ENCODE data around the gene GUCA2B.

The GUCA2B gene
- 0 reads per million in 9 experiments for total RNA-seq

DNA sequence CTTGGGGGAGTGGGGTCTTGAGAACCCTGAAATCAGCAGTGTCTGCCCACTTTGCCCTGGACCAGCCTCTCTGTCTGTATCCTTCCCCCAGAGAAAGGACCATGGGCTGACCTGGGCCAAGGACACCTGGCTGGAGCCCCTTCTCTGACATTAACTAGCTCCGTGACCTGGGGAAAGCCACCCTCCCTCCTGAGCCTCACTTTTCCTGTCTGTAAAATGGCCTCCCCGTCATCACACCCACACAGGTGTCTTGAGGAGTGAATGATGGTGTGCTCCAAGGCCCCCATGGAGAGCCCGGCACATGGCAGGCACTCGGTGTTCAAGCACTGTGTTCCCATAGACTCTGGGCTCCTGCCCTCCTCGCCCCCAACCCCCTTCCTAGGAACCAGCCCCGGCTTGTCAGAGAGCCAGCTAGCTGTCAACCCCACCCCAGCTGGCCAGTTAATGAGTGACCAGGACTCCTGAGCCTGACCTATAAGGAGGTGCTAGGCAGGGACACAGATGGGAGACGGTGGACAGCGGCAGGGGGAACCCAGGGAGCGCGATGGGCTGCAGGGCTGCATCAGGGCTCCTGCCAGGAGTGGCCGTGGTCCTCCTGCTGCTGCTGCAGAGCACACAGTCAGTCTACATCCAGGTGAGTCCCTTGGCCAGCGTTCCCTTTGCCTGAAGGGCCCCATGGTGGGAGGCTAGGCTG lies at the start of gene GUCA2B:
TSS of gene GUCA2B (plus strand) at position 504 of the 694 bp plus-strand sequence. CDS start at position 545, 41 bp downstream.
- no peak within 1 kb of the TSS for H3K4me3 Mint-ChIP-seq
- no peak within 1 kb of the TSS for H3K27ac Mint-ChIP-seq
- no peak for ATAC-seq (replicated peaks)
- peaks cover 20 to 60% of the 10 kb centered on the region in 2 donors for H3K27me3 Mint-ChIP-seq
- H3K4me1 Mint-ChIP-seq (ENCODE audit: low read depth in 2 of 2), result peaks cover 4 to 5% of the 10 kb centered on the region in 2 donors
- DNase-seq, result no peak
- no peaks in the 10 kb centered on the region for H3K9me3 Mint-ChIP-seq
- no peaks in the 10 kb centered on the region for H3K36me3 Mint-ChIP-seq (ENCODE audit: insufficient read depth)

DNA sequence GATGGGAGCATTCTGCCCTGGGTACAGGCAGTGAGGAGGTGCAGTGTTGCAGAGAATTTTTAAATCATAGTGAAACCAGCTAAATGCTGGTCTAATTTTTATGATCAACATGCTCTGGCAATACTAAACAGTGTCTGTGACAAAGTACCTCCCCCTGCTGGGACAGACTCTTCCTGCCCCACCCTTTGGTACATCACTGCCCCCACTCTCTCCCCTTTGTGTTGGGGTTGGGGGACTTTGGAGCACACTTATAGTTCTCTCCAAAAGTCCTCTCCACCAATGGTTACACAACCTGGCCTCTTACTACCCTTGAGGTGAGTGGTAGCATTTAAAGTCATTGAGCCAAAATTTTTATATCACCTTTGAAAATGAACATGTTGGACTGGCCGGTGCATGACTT lies 48.2 kb upstream of the GUCA2B start:
- Mint-ChIP-seq H3K27ac (no peak overlapping the region), H3K36me3 (ENCODE audit: insufficient read depth) (no peaks in the 10 kb centered on the region), H3K4me3 (no peak overlapping the region), H3K9me3 (no peaks in the 10 kb centered on the region), H3K4me1 (ENCODE audit: low read depth in 2 of 2) (no peaks in the 10 kb centered on the region), H3K27me3 (peaks cover 5 to 34% of the 10 kb centered on the region in 2 donors)
- ATAC-seq (replicated peaks), result no peak
- no peak for DNase-seq

DNA sequence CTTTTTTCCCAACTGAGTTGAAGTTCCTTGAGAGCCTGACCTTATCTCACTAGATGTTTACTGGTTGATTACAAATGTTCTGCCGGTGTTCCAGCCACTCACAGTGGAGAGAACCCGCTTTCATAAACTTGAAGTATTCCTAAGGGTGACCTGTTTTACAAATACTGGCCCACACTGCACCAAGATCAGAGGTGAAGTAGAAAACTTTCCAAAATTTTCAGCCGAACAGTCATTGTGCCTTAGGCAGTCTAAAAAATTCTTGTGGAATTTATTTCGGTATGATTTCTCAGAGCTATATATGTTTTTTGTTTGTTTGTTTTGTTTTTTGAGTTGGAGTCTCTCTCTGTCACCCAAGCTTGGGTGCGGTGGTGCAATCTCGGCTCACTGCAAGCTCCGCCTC lies 44.9 kb upstream of the GUCA2B start:
- no peaks in the 10 kb centered on the region for H3K36me3 Mint-ChIP-seq (ENCODE audit: insufficient read depth)
- peaks cover 21 to 54% of the 10 kb centered on the region in 2 donors for H3K27me3 Mint-ChIP-seq
- no peaks in the 10 kb centered on the region for H3K4me1 Mint-ChIP-seq (ENCODE audit: low read depth in 2 of 2)
- H3K4me3 Mint-ChIP-seq, result no peak overlapping the region
- H3K9me3 Mint-ChIP-seq, result no peaks in the 10 kb centered on the region
- no peak overlapping the region for H3K27ac Mint-ChIP-seq
- DNase-seq (no peak), ATAC-seq (replicated peaks) (no peak)

DNA sequence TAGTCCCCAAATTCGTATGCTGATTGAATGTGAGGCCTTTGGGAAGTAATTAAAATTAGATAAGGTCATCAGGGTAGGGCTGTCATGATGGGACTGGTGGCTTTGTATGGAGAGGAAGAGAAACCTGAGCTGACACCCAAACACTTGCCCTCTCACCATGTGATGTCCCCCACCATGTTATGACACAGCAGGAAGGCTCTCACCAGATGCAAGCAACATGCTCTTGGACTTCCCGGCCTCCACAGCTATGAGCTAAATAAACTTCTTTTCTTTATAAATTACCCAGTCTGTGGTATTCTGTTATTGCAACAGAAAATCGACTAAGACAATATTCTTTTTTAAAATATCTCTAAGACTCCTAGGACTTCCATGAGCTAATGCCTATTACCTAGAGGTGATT lies 43.6 kb upstream of the GUCA2B start:
- Mint-ChIP-seq H3K27me3 (peaks cover 21 to 59% of the 10 kb centered on the region in 2 donors), H3K4me1 (ENCODE audit: low read depth in 2 of 2) (no peaks in the 10 kb centered on the region), H3K4me3 (no peak overlapping the region), H3K36me3 (ENCODE audit: insufficient read depth) (no peaks in the 10 kb centered on the region), H3K9me3 (no peaks in the 10 kb centered on the region), H3K27ac (no peak overlapping the region)
- ATAC-seq (replicated peaks) (no peak), DNase-seq (no peak)

DNA sequence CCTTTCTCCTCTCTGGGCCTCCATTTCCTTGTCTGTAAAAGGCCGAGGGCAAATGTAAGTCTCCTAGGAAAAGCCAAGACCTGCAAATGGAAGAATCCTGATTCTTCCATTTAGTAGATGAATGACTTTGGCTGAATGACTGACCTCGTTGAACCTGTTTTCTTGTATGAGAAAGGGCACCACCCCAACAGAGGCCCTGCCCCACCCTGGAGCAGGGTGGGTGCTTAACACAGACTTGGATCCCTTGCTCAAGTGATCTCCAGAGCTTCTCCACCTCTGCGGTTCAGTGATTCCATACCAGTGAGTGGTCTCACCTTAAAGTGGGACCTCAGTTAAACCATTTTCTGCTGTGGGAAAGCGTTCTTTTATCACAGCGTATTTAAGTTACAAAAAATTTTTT lies 39.0 kb upstream of the GUCA2B start:
- H3K27ac Mint-ChIP-seq, result no peak overlapping the region
- H3K9me3 Mint-ChIP-seq, result no peaks in the 10 kb centered on the region
- peaks cover 47 to 71% of the 10 kb centered on the region in 2 donors for H3K27me3 Mint-ChIP-seq
- no peak overlapping the region for H3K4me3 Mint-ChIP-seq
- H3K36me3 Mint-ChIP-seq (ENCODE audit: insufficient read depth), result no peaks in the 10 kb centered on the region
- H3K4me1 Mint-ChIP-seq (ENCODE audit: low read depth in 2 of 2), result no peaks in the 10 kb centered on the region
- DNase-seq, result no peak
- no peak for ATAC-seq (replicated peaks)

DNA sequence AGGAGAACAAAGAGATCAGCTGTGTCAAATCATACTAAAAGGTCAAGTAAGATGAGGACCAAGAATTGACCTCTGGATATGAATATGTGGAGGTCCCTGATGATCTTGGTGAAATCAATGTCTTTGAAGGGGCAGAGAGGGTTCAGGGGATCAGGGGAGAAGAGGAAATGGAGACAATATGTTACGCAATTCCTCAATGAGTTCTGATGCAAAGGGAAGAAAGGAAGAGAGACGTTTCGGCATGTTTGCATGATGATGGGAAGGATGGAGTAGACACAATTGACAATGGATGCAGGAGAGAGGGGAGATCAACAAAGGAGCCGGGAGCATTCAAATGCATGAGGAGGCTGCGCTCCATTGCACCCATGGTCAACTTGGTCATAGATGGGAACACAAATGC lies 36.0 kb upstream of the GUCA2B start:
- no peak overlapping the region for H3K27ac Mint-ChIP-seq
- no peak for ATAC-seq (replicated peaks)
- DNase-seq, result no peak

DNA sequence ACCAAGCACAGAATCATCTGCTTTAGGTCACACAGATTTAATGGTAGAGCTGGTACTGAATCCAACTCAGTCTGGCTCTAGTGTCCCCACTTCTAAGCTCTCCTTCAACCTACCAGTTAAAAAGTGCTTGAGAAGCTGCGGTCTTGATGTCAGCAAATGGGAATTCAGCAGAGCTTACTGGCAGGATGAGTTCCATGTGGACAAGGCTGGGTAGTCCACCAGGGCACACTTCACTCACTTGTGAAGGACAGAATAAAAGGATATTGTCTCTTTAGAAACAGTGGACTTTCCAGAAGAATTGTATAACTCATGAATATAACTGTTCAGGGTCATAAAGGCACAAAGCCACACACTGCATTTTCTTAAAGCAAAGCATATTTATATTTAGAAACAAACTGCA lies 35.1 kb upstream of the GUCA2B start:
- Mint-ChIP-seq H3K4me3 (no peak overlapping the region), H3K9me3 (no peaks in the 10 kb centered on the region), H3K36me3 (ENCODE audit: insufficient read depth) (no peaks in the 10 kb centered on the region), H3K27ac (no peak overlapping the region), H3K27me3 (peaks cover 26 to 36% of the 10 kb centered on the region in 2 donors), H3K4me1 (ENCODE audit: low read depth in 2 of 2) (no peaks in the 10 kb centered on the region)
- DNase-seq (no peak), ATAC-seq (replicated peaks) (no peak)

More for the DNA sequence above, 36.0 kb upstream of the GUCA2B start:
- H3K4me3 Mint-ChIP-seq, result no peak overlapping the region
- no peaks in the 10 kb centered on the region for H3K9me3 Mint-ChIP-seq
- no peaks in the 10 kb centered on the region for H3K4me1 Mint-ChIP-seq (ENCODE audit: low read depth in 2 of 2)
- peaks cover 33 to 45% of the 10 kb centered on the region in 2 donors for H3K27me3 Mint-ChIP-seq
- no peaks in the 10 kb centered on the region for H3K36me3 Mint-ChIP-seq (ENCODE audit: insufficient read depth)

DNA sequence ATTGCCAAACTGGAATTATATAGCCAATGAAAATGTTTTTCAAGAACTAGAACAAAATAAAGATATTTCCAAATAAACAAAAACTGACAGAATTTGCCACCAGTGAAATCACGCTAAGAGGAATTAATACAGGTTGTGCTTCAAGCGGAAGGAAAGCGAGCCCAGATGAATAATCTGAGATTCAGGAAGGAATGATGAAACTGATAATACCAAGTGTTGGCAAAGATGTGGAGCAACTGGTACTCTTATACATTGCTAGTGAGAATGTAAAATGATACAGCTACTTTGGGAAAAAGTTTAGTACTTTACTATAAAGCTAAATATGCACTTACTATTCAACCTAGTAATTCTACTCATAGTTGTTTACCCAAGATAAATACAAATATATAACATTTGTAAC lies 30.8 kb upstream of the GUCA2B start:
- H3K9me3 Mint-ChIP-seq, result no peaks in the 10 kb centered on the region
- H3K27me3 Mint-ChIP-seq, result peaks cover 2 to 10% of the 10 kb centered on the region in 2 donors
- DNase-seq (no peak), ATAC-seq (replicated peaks) (no peak)
- H3K4me1 Mint-ChIP-seq (ENCODE audit: low read depth in 2 of 2), result no peaks in the 10 kb centered on the region
- no peak overlapping the region for H3K4me3 Mint-ChIP-seq
- no peak overlapping the region for H3K27ac Mint-ChIP-seq
- no peaks in the 10 kb centered on the region for H3K36me3 Mint-ChIP-seq (ENCODE audit: insufficient read depth)

DNA sequence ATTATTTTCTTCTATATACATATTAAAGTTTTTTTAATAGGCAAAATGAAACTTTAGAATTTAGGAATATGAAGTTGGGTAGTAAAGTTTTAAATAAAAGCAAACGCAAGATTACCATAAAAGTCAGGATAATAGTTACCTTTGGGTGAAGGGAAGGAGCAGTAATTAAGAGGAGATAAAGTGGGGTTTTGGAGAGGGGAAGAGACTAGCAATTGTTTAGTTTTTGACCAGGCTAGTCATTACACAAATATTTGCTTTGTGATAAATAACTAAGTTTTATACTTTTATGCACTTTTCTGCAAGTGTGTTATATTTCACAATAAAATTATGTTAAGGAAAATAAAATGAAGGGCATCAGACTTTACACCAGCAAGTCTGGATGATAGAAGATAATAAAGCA lies 27.7 kb upstream of the GUCA2B start:
- no peak overlapping the region for H3K27ac Mint-ChIP-seq

DNA sequence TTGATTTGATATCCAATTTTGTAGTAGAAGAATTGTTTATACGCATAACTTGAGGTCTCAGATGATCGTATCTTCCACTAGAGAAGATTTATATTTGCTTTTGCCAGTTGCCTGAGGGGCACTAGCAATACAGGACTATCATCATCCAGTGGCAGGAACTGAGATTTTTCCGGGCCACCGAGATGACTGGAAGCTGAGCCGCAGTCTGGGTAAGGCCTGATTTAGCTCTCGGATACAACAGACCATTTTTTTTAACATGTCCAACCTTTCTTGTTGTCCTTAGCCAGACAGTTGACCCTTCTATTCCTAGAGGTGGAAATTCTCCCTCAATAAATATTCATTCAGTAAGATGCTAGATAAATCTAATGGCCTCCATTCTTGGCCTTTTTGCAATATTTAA lies 25.4 kb upstream of the GUCA2B start:
- Mint-ChIP-seq H3K27me3 (peaks cover 15 to 27% of the 10 kb centered on the region in 2 donors), H3K27ac (no peak overlapping the region), H3K36me3 (ENCODE audit: insufficient read depth) (no peaks in the 10 kb centered on the region), H3K4me3 (no peak overlapping the region), H3K9me3 (no peaks in the 10 kb centered on the region), H3K4me1 (ENCODE audit: low read depth in 2 of 2) (no peaks in the 10 kb centered on the region)
- DNase-seq (no peak), ATAC-seq (replicated peaks) (no peak)

More for the DNA sequence above, 27.7 kb upstream of the GUCA2B start:
- H3K4me1 Mint-ChIP-seq (ENCODE audit: low read depth in 2 of 2), result no peaks in the 10 kb centered on the region
- DNase-seq, result no peak
- no peak for ATAC-seq (replicated peaks)
- H3K9me3 Mint-ChIP-seq, result no peaks in the 10 kb centered on the region
- peaks cover 15 to 27% of the 10 kb centered on the region in 2 donors for H3K27me3 Mint-ChIP-seq
- H3K4me3 Mint-ChIP-seq, result no peak overlapping the region
- no peaks in the 10 kb centered on the region for H3K36me3 Mint-ChIP-seq (ENCODE audit: insufficient read depth)

DNA sequence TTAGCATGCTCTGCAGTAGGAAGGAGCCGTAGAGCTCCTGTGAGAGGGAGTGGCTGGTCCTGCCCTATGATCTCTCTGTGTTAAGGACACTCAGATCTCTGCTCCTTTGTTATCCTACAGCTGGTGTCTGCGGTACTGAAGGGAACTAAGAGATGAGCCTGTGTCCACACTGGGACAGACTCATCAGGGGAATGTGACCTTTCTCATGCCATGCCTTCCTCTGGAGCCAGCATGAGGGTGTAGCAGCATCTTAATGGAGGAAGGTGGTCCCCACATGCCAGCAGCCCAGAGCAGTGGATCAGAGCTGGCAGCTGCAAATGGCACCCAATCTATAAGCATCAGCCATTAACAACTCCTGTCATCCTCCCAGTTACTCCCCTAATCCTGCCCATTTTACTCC lies 24.7 kb upstream of the GUCA2B start:
- Mint-ChIP-seq H3K4me3 (no peak overlapping the region), H3K4me1 (ENCODE audit: low read depth in 2 of 2) (no peaks in the 10 kb centered on the region)
- ATAC-seq (replicated peaks), result no peak

DNA sequence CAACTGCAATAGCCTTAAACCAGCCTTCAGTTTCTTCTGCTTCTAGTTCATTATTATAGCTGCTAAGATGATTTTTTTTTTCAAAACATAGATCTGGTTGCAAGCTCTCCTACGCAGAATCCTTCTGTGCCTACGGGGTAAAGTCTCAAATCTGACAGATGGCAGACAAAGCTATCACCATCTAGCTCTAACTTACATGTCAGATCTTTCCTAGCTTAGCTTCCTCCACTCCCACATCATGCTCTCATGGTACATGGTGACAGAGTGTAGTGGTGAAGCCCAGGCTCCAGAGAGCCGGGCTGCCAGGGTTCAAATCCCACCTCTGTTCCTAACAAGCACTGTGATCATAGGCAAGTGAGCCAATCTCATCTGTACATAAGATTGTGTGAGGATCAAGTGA lies 24.2 kb upstream of the GUCA2B start:
- H3K4me1 Mint-ChIP-seq (ENCODE audit: low read depth in 2 of 2), result no peaks in the 10 kb centered on the region
- H3K9me3 Mint-ChIP-seq, result no peaks in the 10 kb centered on the region
- H3K27me3 Mint-ChIP-seq, result peaks cover 15 to 27% of the 10 kb centered on the region in 2 donors
- no peaks in the 10 kb centered on the region for H3K36me3 Mint-ChIP-seq (ENCODE audit: insufficient read depth)
- no peak for DNase-seq
- no peak overlapping the region for H3K4me3 Mint-ChIP-seq
- H3K27ac Mint-ChIP-seq, result no peak overlapping the region
- ATAC-seq (replicated peaks), result no peak

More for the DNA sequence above, 24.7 kb upstream of the GUCA2B start:
- no peaks in the 10 kb centered on the region for H3K36me3 Mint-ChIP-seq (ENCODE audit: insufficient read depth)
- no peak overlapping the region for H3K27ac Mint-ChIP-seq
- DNase-seq, result no peak
- no peaks in the 10 kb centered on the region for H3K9me3 Mint-ChIP-seq
- peaks cover 15 to 27% of the 10 kb centered on the region in 2 donors for H3K27me3 Mint-ChIP-seq

DNA sequence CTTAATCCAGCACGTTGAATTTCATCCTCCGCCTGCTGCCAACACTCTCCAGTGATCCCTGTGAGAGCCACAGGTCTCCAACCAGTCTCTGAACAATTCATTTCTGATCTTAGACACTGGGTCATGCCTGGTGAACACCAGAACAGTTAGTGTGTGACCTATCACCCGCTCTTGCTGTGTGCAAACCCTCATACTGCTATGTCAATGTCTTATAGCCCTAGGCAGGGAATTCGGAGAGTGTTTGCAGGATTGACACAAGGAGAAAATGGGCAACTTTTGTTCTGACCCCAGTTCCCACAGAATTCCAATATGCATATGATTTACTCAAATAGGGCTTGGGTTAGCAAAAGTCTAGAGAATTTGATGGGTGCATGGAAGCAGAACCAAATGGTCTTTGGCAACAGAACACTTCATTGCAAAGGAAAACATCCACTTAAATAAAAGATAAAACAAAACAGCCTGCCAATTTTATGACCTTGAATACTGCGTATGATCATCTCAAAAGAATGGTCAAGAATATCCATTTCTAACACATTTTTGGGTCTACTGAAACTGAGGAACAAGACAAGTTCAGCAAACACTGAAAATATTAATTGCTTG lies 23.0 kb upstream of the GUCA2B start:
- peaks cover 15 to 27% of the 10 kb centered on the region in 2 donors for H3K27me3 Mint-ChIP-seq
- no peaks in the 10 kb centered on the region for H3K9me3 Mint-ChIP-seq
- ATAC-seq (replicated peaks) (no peak), DNase-seq (no peak)
- H3K36me3 Mint-ChIP-seq (ENCODE audit: insufficient read depth), result no peaks in the 10 kb centered on the region
- no peaks in the 10 kb centered on the region for H3K4me1 Mint-ChIP-seq (ENCODE audit: low read depth in 2 of 2)
- H3K27ac Mint-ChIP-seq, result no peak overlapping the region
- no peak overlapping the region for H3K4me3 Mint-ChIP-seq

DNA sequence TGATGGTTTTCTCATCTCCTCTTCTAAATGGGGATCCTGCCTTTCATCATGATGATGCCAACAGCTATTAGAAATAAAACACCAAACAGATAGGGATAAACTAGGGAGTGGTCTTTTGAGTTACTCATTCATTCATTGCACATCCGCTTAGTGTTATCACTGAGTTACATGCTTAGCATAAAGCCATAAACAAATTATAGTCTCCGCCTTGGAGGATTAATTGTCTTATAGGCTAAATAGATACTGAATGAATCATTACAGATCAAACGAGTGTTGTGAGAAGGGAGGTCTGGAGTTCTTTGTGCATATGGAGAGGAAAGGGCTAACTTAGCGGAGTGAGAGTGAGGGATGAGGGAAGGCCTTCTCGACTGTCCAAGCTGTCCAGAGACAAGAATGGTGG lies 19.8 kb upstream of the GUCA2B start:
- Mint-ChIP-seq H3K27ac (no peak overlapping the region), H3K4me1 (ENCODE audit: low read depth in 2 of 2) (no peaks in the 10 kb centered on the region), H3K36me3 (ENCODE audit: insufficient read depth) (no peaks in the 10 kb centered on the region), H3K4me3 (no peak overlapping the region), H3K9me3 (no peaks in the 10 kb centered on the region), H3K27me3 (peaks cover 26 to 31% of the 10 kb centered on the region in 2 donors)
- ATAC-seq (replicated peaks), result no peak
- DNase-seq, result no peak
